NT2/D1 (cell line): Measurements from ENCODE around the gene ZNF467.

Experiments used
- DNase-seq: peaks from one replicate; pipeline ENCODE4 v3.0.0-alpha.2; 2011; ENCODE audit warnings: low read depth, low spot score
- H3K27me3 ChIP-seq: 2 replicates; pipeline ENCODE4 v1.6.0; 2011; ENCODE audit warnings: mild to moderate bottlenecking; ENCODE audit not compliant: insufficient read length, insufficient read depth
- H3K36me3 ChIP-seq: 2 replicates; pipeline ENCODE4 v1.6.1; 2011; ENCODE audit warnings: mild to moderate bottlenecking, low read length, mixed read lengths; ENCODE audit not compliant: insufficient read depth, insufficient read length
- H3K4me1 ChIP-seq: 2 replicates; pipeline ENCODE4 v1.5.1; 2011; ENCODE audit not compliant: insufficient read depth, insufficient read length
- H3K4me3 ChIP-seq: 2 replicates; pipeline ENCODE4 v1.5.1; 2011; ENCODE audit warnings: low read depth; ENCODE audit not compliant: insufficient read length
- H3K9ac ChIP-seq: 2 replicates; pipeline ENCODE4 v1.6.0; 2011; ENCODE audit warnings: low read depth; ENCODE audit not compliant: insufficient read length
- H3K9me3 ChIP-seq: 2 replicates; pipeline ENCODE4 v1.5.1; 2011; ENCODE audit warnings: mild to moderate bottlenecking, low read length; ENCODE audit not compliant: insufficient read depth
- SUZ12 ChIP-seq: IDR thresholded peaks from 2 replicates; pipeline ENCODE4 v1.6.1; 2011; ENCODE audit not compliant: insufficient read length, insufficient read depth; ENCODE audit errors: extremely low read depth
- YY1 ChIP-seq: IDR thresholded peaks from 2 replicates; pipeline ENCODE4 v1.6.1; 2011; ENCODE audit not compliant: insufficient read length, insufficient read depth
- ZNF274 ChIP-seq: IDR thresholded peaks from 2 replicates; pipeline ENCODE4 v1.6.1; 2011; ENCODE audit warnings: mild to moderate bottlenecking, low read depth, low read length

The ZNF467 gene

DNA sequence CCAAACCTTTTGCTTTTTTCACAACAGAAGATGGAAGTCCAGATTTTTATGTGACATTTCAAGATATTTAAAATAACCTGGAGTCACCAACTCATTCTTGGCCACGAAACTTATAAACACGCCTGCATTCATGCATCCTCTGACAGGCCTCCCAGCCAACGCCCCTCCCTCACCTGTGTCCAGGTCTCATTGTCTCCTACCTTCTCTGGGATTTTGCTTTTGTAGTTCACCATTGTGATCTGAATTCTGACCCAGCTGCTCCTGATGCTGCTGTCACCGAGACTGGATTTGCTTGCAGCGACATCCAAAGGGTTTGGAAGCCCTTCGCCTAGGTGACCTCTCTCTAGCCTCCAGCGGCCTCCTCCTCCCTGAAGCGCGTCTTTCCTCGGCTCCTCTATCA is 10.8 kb downstream of the ZNF467 start:
- DNase-seq: no peak
- peaks cover 72% of the 10 kb centered on the region for H3K27me3 ChIP-seq
- no peak overlapping the region for H3K9ac ChIP-seq
- H3K4me1 ChIP-seq: peaks cover 8% of the 10 kb centered on the region
- TF ChIP-seq SUZ12 (no peak), YY1 (no peak), ZNF274 (no peak)
- H3K9me3 ChIP-seq: no peaks in the 10 kb centered on the region
- H3K4me3 ChIP-seq: no peak overlapping the region
- H3K36me3 ChIP-seq: no peaks in the 10 kb centered on the region

DNA sequence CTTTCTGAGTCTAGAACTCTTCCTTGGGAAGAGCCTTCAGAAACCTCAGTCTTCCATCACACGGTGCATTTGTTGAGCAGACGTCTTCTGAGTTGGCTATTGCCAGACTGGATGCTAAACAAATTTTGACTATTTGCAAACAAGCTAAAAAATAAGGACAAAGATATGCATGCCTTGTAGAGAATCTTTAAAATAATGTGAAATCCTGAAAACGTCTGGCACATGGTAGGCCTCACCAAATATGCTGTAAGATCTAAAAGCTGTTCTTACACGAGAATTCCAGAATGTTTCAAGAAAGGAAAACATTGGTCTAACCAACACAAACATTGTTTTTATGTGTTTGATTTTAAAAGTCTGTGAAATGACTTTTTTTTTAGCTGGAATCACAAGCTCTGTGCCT is 11.3 kb downstream of the ZNF467 start:
- H3K4me1 ChIP-seq: peaks cover 8% of the 10 kb centered on the region
- no peak for TF ChIP-seq SUZ12
- H3K27me3 ChIP-seq: peaks cover 67% of the 10 kb centered on the region

GRCh38 chr7:149761307-149761706 is 12.1 kb downstream of the ZNF467 start:
- Histone ChIP-seq H3K9me3 (no peaks in the 10 kb centered on the region), H3K36me3 (no peaks in the 10 kb centered on the region), H3K27me3 (peaks cover 59% of the 10 kb centered on the region), H3K9ac (no peak overlapping the region), H3K4me1 (peaks cover 8% of the 10 kb centered on the region), H3K4me3 (no peak overlapping the region)
- DNase-seq: no peak
- no peak for TF ChIP-seq SUZ12
- TF ChIP-seq ZNF274: no peak
- no peak for TF ChIP-seq YY1

More for the DNA sequence above, 11.3 kb downstream of the ZNF467 start:
- Histone ChIP-seq H3K4me3 (no peak overlapping the region), H3K9ac (no peak overlapping the region), H3K9me3 (no peaks in the 10 kb centered on the region), H3K36me3 (no peaks in the 10 kb centered on the region)
- DNase-seq: no peak

DNA sequence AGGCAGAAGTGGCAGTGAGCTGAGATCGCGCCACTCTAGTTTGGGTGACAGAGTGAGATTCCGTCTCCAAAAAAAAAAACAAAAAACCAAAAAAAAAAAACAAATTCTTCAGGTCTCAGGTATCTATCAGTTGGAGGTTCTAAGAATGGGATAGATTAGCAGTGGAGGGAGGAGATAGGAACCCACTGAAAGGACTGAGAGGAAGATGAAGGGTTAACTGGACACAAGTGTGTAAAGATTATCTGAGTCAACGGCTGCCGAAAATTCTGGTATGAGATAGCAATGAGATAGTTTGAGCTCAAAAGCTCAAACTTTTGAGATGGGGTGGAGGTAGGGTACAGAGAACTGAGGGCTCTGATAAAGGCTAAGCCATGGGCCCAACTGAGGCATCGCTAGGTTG is 12.8 kb downstream of the ZNF467 start:
- Histone ChIP-seq H3K4me3 (no peak overlapping the region), H3K36me3 (no peaks in the 10 kb centered on the region), H3K4me1 (peaks cover 3% of the 10 kb centered on the region), H3K9ac (no peak overlapping the region), H3K27me3 (peaks cover 51% of the 10 kb centered on the region), H3K9me3 (no peaks in the 10 kb centered on the region)
- TF ChIP-seq SUZ12 (no peak), YY1 (no peak), ZNF274 (no peak)
- DNase-seq: no peak

DNA sequence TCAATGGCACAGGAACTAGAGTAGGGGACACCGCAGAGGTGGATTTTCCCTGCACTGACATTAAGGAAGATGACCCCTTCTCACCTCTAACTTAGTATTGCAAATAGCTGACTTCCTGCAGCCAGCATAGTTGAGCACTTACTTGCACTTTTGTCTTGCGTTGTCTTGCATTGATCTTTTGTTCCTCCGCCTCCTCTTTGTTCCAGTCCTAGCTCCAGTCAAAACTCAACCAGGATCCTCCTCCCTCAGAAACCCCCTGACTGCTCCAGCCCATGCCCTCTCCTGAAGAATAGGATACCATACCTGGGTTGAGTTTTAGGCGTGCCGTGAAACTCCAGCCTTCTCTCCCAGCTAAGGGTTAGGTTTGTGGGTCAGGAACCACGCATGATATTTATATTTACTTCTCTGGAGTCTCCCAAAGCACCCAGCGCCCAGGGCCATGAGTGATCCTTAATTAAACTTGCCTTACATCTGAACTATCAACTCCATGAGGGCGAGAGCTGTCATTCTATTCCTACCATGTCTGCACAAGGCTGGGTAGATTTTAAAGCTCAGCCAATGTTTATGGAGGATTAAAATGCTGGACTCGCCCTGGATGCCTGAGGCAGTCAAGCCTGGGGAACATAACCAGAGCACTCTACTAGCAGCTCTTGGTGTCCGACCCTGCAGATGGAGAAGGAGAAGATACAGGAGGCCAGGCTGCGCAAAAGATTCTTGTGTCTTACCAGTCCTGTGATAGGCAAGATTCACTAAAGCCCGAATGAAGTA is 14.1 kb downstream of the ZNF467 start:
- no peaks in the 10 kb centered on the region for H3K9me3 ChIP-seq
- peaks cover 39% of the 10 kb centered on the region for H3K27me3 ChIP-seq
- no peak for TF ChIP-seq YY1
- no peak for TF ChIP-seq SUZ12
- TF ChIP-seq ZNF274: no peak
- H3K4me1 ChIP-seq: no peaks in the 10 kb centered on the region
- no peaks in the 10 kb centered on the region for H3K36me3 ChIP-seq
- DNase-seq: no peak
- H3K4me3 ChIP-seq: no peak overlapping the region
- no peak overlapping the region for H3K9ac ChIP-seq

DNA sequence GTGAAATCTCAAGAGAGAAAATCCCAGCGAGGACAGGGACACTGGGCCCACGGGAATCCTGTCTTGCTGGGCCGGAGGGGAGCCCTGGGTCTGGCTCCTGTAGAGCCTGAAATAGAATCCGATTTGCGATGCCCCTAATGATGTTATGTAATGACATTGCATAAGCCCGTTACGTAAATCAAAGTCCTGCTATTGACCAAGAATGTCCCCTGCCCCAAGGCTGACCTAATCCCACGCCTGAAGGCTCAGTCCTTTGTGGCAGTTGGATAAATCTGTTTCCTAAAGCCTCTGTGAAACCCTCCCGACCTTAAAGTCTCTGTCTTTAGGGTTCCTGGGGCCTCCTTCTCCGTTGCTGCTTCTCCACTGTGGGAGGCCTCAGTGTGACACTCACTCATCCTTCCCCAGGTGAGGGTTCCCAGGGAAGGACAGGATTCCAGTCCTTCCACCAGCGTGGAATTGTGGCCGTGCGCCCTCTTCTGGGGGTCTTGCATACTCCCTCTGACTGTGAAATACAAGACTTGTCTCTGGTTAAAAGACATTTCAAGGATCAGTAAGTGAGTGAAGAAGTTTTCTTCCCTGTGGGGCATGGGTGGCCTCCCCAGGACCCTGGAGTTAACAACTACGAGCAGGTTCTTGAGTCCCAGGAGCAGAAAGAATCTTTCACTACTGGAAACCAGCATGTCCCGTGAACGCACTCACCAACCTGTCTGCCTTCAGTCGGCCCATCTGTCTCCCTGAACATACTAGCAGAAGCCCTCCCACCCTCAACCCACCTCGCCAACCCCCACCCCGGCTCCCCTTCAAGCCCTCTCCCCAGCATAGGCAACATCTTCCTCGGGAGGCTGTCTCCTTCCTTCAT is 19.8 kb downstream of the ZNF467 start:
- no peaks in the 10 kb centered on the region for H3K27me3 ChIP-seq
- no peaks in the 10 kb centered on the region for H3K4me1 ChIP-seq
- no peak for DNase-seq

DNA sequence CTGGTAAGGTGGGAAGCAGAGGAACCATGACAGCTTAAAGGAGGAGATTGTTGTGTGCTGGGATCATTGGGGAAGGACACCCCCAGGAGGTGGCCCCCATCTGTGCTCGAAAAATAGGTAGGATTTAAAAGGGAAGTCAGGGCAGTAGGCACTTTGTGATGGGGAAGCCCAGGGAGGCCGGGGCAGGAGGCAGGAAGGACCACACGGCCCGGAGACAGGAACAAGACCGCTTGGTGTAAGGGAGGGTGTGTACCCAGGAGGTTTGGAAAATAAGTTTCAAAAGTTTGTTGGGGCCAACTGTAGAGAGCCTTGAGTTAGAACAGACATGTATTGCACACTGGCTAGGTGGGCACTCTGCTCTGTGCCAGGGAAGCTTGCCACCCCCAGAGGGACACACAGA is 20.7 kb downstream of the ZNF467 start:
- H3K36me3 ChIP-seq: no peaks in the 10 kb centered on the region
- DNase-seq: no peak
- TF ChIP-seq ZNF274: no peak
- TF ChIP-seq SUZ12: no peak
- TF ChIP-seq YY1: no peak
- H3K4me1 ChIP-seq: no peaks in the 10 kb centered on the region
- H3K9me3 ChIP-seq: peaks cover 6% of the 10 kb centered on the region; the same call in 1 of the 2 replicates
- H3K9ac ChIP-seq: no peak overlapping the region
- H3K4me3 ChIP-seq: no peak overlapping the region
- H3K27me3 ChIP-seq: no peaks in the 10 kb centered on the region

More for the DNA sequence above, 19.8 kb downstream of the ZNF467 start:
- TF ChIP-seq ZNF274: no peak
- no peak for TF ChIP-seq SUZ12
- no peak for TF ChIP-seq YY1
- Histone ChIP-seq H3K9me3 (peaks cover 6% of the 10 kb centered on the region; the same call in 1 of the 2 replicates), H3K9ac (no peak overlapping the region), H3K4me3 (no peak overlapping the region), H3K36me3 (no peaks in the 10 kb centered on the region)
